HL-60 (cell line): Measurements from ENCODE around the gene GJA1.

ENCODE experiments used
- DNase-seq, 2 experiments: peaks; one replicate each; pipeline ENCODE4 v3.0.0-alpha.2; 2010 to 2020; ENCODE audit warnings: low read depth in 1 of 2, low spot score in 1 of 2
- H3K27ac ChIP-seq: fragments of 250-450 bp; sonication (Bioruptor Pico); replicated peaks from 2 replicates; pipeline ENCODE4 v1.5.1; 2020; ENCODE audit warnings: mild to moderate bottlenecking, moderate library complexity
- H3K27me3 ChIP-seq: fragments of 250-450 bp; sonication (Bioruptor Pico); 2 replicates; pipeline ENCODE4 v1.5.1; 2021; ENCODE audit warnings: mild to moderate bottlenecking, moderate library complexity; ENCODE audit not compliant: insufficient read depth, poor library complexity, severe bottlenecking
- H3K4me3 ChIP-seq: replicated peaks from 2 replicates; pipeline ENCODE4 v1.5.1; 2011; ENCODE audit warnings: mild to moderate bottlenecking, control low read depth, low read length; ENCODE audit not compliant: insufficient read depth
- CTCF ChIP-seq: IDR thresholded peaks from one replicate; pipeline ENCODE4 v1.5.1; 2011; ENCODE audit warnings: low read length, control low read depth, inconsistent platforms; ENCODE audit not compliant: insufficient read depth
- GABPA ChIP-seq: IDR thresholded peaks from 2 replicates; pipeline ENCODE4 v1.6.1; 2012; ENCODE audit warnings: low read depth
- POLR2AphosphoS5 ChIP-seq: IDR thresholded peaks from 2 replicates; pipeline ENCODE4 v1.6.1; 2012; ENCODE audit warnings: low read depth
- REST ChIP-seq: IDR thresholded peaks from 2 replicates; pipeline ENCODE4 v1.6.1; 2012; ENCODE audit warnings: low read depth; ENCODE audit not compliant: insufficient replicate concordance
- SPI1 ChIP-seq: IDR thresholded peaks from 2 replicates; pipeline ENCODE4 v1.6.1; 2012; ENCODE audit warnings: low read depth, mild to moderate bottlenecking, borderline replicate concordance

GJA1 gene

GRCh38 chr6:121434037-121434770 is 1.2 kb upstream of the GJA1 start:
- Histone ChIP-seq H3K4me3 (no peak overlapping the region), H3K27me3 (peaks cover 15% of the 10 kb centered on the region), H3K27ac (no peak overlapping the region)
- TF ChIP-seq GABPA, result no peak
- TF ChIP-seq REST, result no peak
- TF ChIP-seq SPI1, result no peak
- no peak for TF ChIP-seq CTCF
- TF ChIP-seq POLR2AphosphoS5, result no peak
- DNase-seq, result no peak

- no peak for TF ChIP-seq GABPA
- TF ChIP-seq POLR2AphosphoS5, result no peak
- no peak for TF ChIP-seq CTCF
- no peak for TF ChIP-seq SPI1
- no peak for TF ChIP-seq REST
- Histone ChIP-seq H3K4me3 (no peak overlapping the region), H3K27me3 (peaks cover 15% of the 10 kb centered on the region), H3K27ac (no peak overlapping the region)
- DNase-seq, result no peak
Observed at GRCh38 chr6:121436274-121436857, 920 bp downstream of the GJA1 start.

- Histone ChIP-seq H3K27me3 (peaks cover 15% of the 10 kb centered on the region), H3K27ac (no peak overlapping the region), H3K4me3 (peak overlapping the region; percentile 3)
- DNase-seq, result no peak
- no peak for TF ChIP-seq CTCF
- TF ChIP-seq POLR2AphosphoS5, result no peak
- TF ChIP-seq SPI1, result no peak
- no peak for TF ChIP-seq REST
- TF ChIP-seq GABPA, result no peak
Observed at GRCh38 chr6:121436960-121437850, 1.8 kb downstream of the GJA1 start.
